HCT116 (cell line): ENCODE measurements around the gene STAMBPL1.

ENCODE experiments used
- CEBPB ChIP-seq: IDR thresholded peaks from 2 replicates; pipeline ENCODE4 v1.6.1; 2012; ENCODE audit warnings: low read depth
- EGR1 ChIP-seq: IDR thresholded peaks from 2 replicates; pipeline ENCODE4 v1.6.1; 2012; ENCODE audit warnings: low read depth
- EZH2 ChIP-seq: fragments of 200-600 bp; sonication (generic); IDR thresholded peaks from 2 replicates; pipeline ENCODE4 v1.6.1; 2017; ENCODE audit warnings: antibody characterized with exemption, mixed run types
- POLR2A ChIP-seq: IDR thresholded peaks from 2 replicates; pipeline ENCODE4 v1.7.0; 2011; ENCODE audit warnings: borderline replicate concordance; ENCODE audit not compliant: insufficient read depth, insufficient read length; ENCODE audit errors: extremely low read depth
- POLR2AphosphoS5 ChIP-seq: IDR thresholded peaks from 2 replicates; pipeline ENCODE4 v1.6.1; 2011; ENCODE audit warnings: mild to moderate bottlenecking, low read depth, low read length, moderate library complexity
- SIN3A ChIP-seq: IDR thresholded peaks from 2 replicates; pipeline ENCODE4 v1.6.1; 2012; ENCODE audit warnings: low read depth
- SRF ChIP-seq: IDR thresholded peaks from 2 replicates; pipeline ENCODE4 v1.6.1; 2012; ENCODE audit warnings: low read depth
- TCF7L2 ChIP-seq: IDR thresholded peaks from 2 replicates; pipeline ENCODE4 v1.7.0; 2011; ENCODE audit warnings: borderline replicate concordance, inconsistent platforms; ENCODE audit not compliant: insufficient read depth, insufficient read length; ENCODE audit errors: extremely low read depth
- YY1 ChIP-seq: IDR thresholded peaks from 2 replicates; pipeline ENCODE4 v1.6.1; 2011; ENCODE audit warnings: low read length, low read depth, moderate library complexity, mild to moderate bottlenecking; ENCODE audit not compliant: insufficient replicate concordance; ENCODE audit errors: extremely low read depth
- ZNF274 ChIP-seq: fragments of 200-500 bp; sonication (Bioruptor generic); IDR thresholded peaks from 2 replicates; pipeline ENCODE4 v1.6.1; 2014; ENCODE audit warnings: mild to moderate bottlenecking, low read depth, low read length, inconsistent platforms
- TF ChIP-seq, protein P1 (sequence below), 3 experiments: fragments of 200-600 bp in 1 of 3; sonication (generic) in 1 of 3; IDR thresholded peaks in 2 of 3; conservative IDR thresholded peaks in 1 of 3; 2 replicates each; pipeline ENCODE4 v1.5.1; 2012 to 2017; ENCODE audit warnings: low read depth in 2 of 3, low read length in 2 of 3, antibody characterized with exemption in 1 of 3, borderline replicate concordance in 1 of 3, control low read depth in 1 of 3, mild to moderate bottlenecking in 1 of 3, mixed read lengths in 1 of 3, mixed run types in 1 of 3, moderate library complexity in 1 of 3; ENCODE audit not compliant: insufficient read depth in 1 of 3
- TF ChIP-seq, protein P2 (sequence below): IDR thresholded peaks from 2 replicates; pipeline ENCODE4 v1.6.1; 2012
- TF ChIP-seq, protein P3 (sequence below): IDR thresholded peaks from 2 replicates; pipeline ENCODE4 v1.6.1; 2012; ENCODE audit warnings: low read depth
- TF ChIP-seq, protein P4 (sequence below): IDR thresholded peaks from 2 replicates; pipeline ENCODE4 v1.6.1; 2012

DNA sequence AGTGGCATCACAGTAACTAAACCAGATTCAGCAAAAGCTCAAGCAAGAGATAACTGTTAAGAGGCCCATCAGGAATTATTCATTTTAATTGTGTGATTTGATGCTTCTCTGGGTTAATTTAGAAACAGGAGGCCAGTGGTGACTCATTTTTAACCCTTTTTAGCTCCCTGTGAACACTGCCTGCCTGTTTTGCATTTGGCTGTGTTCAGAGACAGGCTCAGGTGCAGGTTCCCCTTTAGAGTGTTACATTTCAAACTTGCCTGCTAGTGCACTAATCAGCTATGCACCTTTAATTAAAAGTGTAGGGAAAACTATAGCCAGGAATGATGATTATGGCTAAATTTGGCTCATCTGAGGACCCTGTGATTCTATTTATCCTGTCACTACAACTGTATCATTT is 6.5 kb downstream of the STAMBPL1 start:
- TF ChIP-seq POLR2A (no peak), EZH2 (no peak), SIN3A (no peak), ZNF274 (no peak), POLR2AphosphoS5 (no peak), EGR1 (no peak), TCF7L2 (no peak), SRF (no peak), YY1 (no peak), CEBPB (no peak)
- TF ChIP-seq, protein P1, sequence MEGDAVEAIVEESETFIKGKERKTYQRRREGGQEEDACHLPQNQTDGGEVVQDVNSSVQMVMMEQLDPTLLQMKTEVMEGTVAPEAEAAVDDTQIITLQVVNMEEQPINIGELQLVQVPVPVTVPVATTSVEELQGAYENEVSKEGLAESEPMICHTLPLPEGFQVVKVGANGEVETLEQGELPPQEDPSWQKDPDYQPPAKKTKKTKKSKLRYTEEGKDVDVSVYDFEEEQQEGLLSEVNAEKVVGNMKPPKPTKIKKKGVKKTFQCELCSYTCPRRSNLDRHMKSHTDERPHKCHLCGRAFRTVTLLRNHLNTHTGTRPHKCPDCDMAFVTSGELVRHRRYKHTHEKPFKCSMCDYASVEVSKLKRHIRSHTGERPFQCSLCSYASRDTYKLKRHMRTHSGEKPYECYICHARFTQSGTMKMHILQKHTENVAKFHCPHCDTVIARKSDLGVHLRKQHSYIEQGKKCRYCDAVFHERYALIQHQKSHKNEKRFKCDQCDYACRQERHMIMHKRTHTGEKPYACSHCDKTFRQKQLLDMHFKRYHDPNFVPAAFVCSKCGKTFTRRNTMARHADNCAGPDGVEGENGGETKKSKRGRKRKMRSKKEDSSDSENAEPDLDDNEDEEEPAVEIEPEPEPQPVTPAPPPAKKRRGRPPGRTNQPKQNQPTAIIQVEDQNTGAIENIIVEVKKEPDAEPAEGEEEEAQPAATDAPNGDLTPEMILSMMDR (IDR thresholded peaks at IDR 0.05 in 2 of 3, conservative IDR thresholded peaks at IDR 0.05 in 1 of 3; ENCODE audit: borderline replicate concordance in 1 of 3, insufficient read depth in 1 of 3, low read depth in 2 of 3, low read length in 2 of 3): no peak
- TF ChIP-seq, protein P2, sequence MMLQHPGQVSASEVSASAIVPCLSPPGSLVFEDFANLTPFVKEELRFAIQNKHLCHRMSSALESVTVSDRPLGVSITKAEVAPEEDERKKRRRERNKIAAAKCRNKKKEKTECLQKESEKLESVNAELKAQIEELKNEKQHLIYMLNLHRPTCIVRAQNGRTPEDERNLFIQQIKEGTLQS: no peak
- TF ChIP-seq, protein P3, sequence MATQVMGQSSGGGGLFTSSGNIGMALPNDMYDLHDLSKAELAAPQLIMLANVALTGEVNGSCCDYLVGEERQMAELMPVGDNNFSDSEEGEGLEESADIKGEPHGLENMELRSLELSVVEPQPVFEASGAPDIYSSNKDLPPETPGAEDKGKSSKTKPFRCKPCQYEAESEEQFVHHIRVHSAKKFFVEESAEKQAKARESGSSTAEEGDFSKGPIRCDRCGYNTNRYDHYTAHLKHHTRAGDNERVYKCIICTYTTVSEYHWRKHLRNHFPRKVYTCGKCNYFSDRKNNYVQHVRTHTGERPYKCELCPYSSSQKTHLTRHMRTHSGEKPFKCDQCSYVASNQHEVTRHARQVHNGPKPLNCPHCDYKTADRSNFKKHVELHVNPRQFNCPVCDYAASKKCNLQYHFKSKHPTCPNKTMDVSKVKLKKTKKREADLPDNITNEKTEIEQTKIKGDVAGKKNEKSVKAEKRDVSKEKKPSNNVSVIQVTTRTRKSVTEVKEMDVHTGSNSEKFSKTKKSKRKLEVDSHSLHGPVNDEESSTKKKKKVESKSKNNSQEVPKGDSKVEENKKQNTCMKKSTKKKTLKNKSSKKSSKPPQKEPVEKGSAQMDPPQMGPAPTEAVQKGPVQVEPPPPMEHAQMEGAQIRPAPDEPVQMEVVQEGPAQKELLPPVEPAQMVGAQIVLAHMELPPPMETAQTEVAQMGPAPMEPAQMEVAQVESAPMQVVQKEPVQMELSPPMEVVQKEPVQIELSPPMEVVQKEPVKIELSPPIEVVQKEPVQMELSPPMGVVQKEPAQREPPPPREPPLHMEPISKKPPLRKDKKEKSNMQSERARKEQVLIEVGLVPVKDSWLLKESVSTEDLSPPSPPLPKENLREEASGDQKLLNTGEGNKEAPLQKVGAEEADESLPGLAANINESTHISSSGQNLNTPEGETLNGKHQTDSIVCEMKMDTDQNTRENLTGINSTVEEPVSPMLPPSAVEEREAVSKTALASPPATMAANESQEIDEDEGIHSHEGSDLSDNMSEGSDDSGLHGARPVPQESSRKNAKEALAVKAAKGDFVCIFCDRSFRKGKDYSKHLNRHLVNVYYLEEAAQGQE: no peak
- TF ChIP-seq, protein P4, sequence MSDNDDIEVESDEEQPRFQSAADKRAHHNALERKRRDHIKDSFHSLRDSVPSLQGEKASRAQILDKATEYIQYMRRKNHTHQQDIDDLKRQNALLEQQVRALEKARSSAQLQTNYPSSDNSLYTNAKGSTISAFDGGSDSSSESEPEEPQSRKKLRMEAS: no peak
